Stomach smooth muscle (tissue), 2 donors: Measurements from ENCODE around the gene PSMB4.
A peak's percentile ranks its signal among the peaks of the same experiment; 100 is the strongest.
"Not testable (repeated sequence)": the region's sequence is repeated elsewhere in the genome, so short reads cannot be mapped to it uniquely, and the experiment has no call there.

Source experiments
- H3K27ac ChIP-seq: one replicate; pipeline ENCODE4 v1.7.0; 2013; ENCODE audit warnings: mild to moderate bottlenecking, low read length, inconsistent platforms
- H3K27me3 ChIP-seq, 2 donors: one replicate each; pipeline ENCODE4 v1.7.0; 2013; ENCODE audit warnings: low read length in 2 of 2; ENCODE audit not compliant: insufficient read depth in 2 of 2, control insufficient read depth in 1 of 2
- H3K36me3 ChIP-seq, 2 donors: one replicate each; pipeline ENCODE4 v1.7.0; 2013; ENCODE audit warnings: low read length in 2 of 2; ENCODE audit not compliant: control insufficient read depth in 2 of 2, insufficient read depth in 2 of 2
- H3K4me1 ChIP-seq: one replicate; pipeline ENCODE4 v1.7.0; 2013; ENCODE audit warnings: low read length; ENCODE audit not compliant: control insufficient read depth, insufficient read depth
- H3K4me3 ChIP-seq, 2 donors: one replicate each; pipeline ENCODE4 v1.7.0; 2013; ENCODE audit warnings: low read length in 2 of 2
- H3K9ac ChIP-seq, 2 donors: one replicate each; pipeline ENCODE4 v1.7.0; 2013; ENCODE audit warnings: low read length in 2 of 2, mild to moderate bottlenecking in 1 of 2
- H3K9me3 ChIP-seq, 2 donors: one replicate each; pipeline ENCODE4 v1.7.0; 2013; ENCODE audit warnings: low read length in 2 of 2; ENCODE audit not compliant: control insufficient read depth in 2 of 2
- donor health status: healthy.
- donor health status: Pancreatic carcinoma.

PSMB4 gene

DNA sequence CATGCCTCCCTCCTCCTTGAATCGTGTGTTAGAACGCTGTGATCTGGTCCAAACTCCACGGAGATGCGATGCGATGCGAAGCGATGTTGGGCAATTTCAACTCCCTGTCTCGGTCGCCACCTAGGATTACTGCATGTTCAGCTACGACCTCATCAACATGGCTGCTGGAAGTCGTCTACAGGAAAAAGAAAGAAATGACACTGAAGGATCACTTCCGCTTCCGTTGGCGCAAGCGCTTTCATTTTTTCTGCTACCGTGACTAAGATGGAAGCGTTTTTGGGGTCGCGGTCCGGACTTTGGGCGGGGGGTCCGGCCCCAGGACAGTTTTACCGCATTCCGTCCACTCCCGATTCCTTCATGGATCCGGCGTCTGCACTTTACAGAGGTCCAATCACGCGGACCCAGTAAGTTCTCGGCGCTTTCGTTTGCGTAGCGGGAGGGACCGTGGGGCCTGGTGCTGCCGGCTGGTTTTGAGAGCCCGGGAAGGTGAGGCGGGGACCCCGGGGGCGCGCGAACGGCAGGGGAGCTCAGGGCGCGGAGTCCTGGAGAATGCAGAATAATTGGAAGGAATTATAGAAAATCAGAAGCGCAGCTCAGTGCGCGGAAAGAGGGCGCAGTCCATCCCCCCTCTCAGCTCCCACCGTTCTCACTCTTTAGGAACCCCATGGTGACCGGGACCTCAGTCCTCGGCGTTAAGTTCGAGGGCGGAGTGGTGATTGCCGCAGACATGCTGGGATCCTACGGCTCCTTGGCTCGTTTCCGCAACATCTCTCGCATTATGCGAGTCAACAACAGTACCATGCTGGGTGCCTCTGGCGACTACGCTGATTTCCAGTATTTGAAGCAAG, at the start of gene PSMB4:
Gene PSMB4, plus strand, starts transcription at position 250 of the 848 bp plus-strand sequence. Its CDS starts 15 bp downstream, at position 265.
- peaks cover 14% of the 10 kb centered on the region for H3K4me1 ChIP-seq
- no peaks in the 10 kb centered on the region for H3K9me3 ChIP-seq

GRCh38 chr1:151350323-151350722, 49.0 kb upstream of the PSMB4 start:
- not testable (repeated sequence) for H3K27ac ChIP-seq, H3K4me3 ChIP-seq

More for the DNA sequence above, at the start of gene PSMB4:
- Histone ChIP-seq H3K9ac (peak within 1 kb of the TSS; percentile 98), H3K27me3 (no peaks in the 10 kb centered on the region), H3K27ac (peak within 1 kb of the TSS; percentile 92), H3K4me3 (peak within 1 kb of the TSS; percentile 93 to 99), H3K36me3 (peaks cover 26 to 32% of the 10 kb centered on the region in 2 donors)

DNA sequence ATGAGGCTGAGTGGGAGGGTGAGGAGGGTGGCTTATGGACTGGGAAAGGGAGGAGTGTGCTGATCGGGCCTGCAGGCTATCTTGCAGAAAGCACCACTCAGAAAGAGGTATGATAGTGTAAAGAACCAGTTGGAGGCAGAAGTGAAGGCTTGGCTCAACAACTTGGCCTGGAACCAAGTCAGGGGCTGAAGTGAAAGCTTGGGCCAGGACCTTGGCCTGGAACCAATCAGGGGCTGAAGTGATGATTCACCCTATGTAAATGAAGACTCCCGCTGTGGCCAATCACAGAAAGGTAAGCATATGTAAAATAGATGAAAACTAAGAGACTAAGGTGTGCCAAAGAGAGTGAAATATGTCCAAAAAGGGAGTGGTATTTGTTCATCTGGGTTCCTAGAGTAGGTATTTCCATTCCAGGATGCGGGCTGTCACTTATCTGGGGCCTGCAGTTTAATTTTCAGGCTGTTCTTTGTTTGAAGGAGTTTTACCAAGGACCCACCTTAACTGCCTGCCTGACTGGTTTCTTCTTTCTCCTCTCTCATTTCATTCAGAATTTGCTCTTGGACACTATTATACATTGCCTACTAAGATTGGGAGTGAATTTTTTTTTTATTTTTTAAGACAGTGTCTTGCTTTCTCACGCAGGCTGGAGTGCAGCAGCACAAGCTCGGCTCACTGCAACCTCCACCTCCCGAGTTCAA, 47.2 kb upstream of the PSMB4 start:
- no peak overlapping the region for H3K27ac ChIP-seq
- no peak overlapping the region for H3K4me3 ChIP-seq
- H3K4me1 ChIP-seq: peaks cover 7% of the 10 kb centered on the region
- H3K9me3 ChIP-seq: no peaks in the 10 kb centered on the region
- no peaks in the 10 kb centered on the region for H3K27me3 ChIP-seq
- no peaks in the 10 kb centered on the region for H3K36me3 ChIP-seq
- H3K9ac ChIP-seq: no peak overlapping the region

More at GRCh38 chr1:151350323-151350722, 49.0 kb upstream of the PSMB4 start:
- H3K9me3 ChIP-seq, H3K27me3 ChIP-seq, H3K9ac ChIP-seq, H3K36me3 ChIP-seq: not testable (repeated sequence)
- H3K4me1 ChIP-seq: peaks cover 16% of the 10 kb centered on the region

DNA sequence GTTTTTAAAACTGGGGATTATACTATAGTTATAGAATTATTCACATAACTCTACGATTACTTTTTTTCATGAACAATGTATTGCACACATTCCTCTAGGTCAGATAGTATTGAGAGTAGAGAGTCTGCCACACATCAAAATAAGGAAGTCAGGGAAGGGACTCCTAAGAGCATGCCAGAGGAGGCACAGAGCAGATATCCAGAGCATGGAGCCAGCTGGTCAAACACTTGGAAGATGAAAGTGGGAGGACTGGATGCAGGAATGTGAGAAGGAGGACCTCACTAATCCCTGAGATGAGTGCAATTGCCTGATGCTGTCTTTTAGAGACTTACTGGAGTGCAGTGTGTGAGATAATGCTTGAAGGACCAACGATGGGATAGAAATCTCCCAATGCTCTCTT, 42.7 kb upstream of the PSMB4 start:
- Histone ChIP-seq H3K27ac (no peak overlapping the region), H3K36me3 (no peaks in the 10 kb centered on the region), H3K9me3 (no peaks in the 10 kb centered on the region), H3K4me3 (no peak overlapping the region), H3K4me1 (no peaks in the 10 kb centered on the region), H3K9ac (no peak overlapping the region), H3K27me3 (no peaks in the 10 kb centered on the region)

- Histone ChIP-seq H3K9me3 (peaks cover 0 to 5% of the 10 kb centered on the region in 2 donors), H3K4me1 (no peaks in the 10 kb centered on the region), H3K4me3 (no peak overlapping the region), H3K36me3 (peaks cover 23 to 26% of the 10 kb centered on the region in 2 donors), H3K9ac (no peak overlapping the region), H3K27ac (no peak overlapping the region), H3K27me3 (no peaks in the 10 kb centered on the region)
These were observed 37.5 kb upstream of the PSMB4 start for GRCh38 chr1:151361883-151362282.

GRCh38 chr1:151362308-151363155, 36.8 kb upstream of the PSMB4 start:
- H3K27me3 ChIP-seq: no peaks in the 10 kb centered on the region
- peaks cover 24 to 28% of the 10 kb centered on the region in 2 donors for H3K36me3 ChIP-seq
- H3K9ac ChIP-seq: no peak overlapping the region
- no peak overlapping the region for H3K4me3 ChIP-seq
- H3K4me1 ChIP-seq: no peaks in the 10 kb centered on the region
- H3K27ac ChIP-seq: no peak overlapping the region
- H3K9me3 ChIP-seq: peaks cover 0 to 5% of the 10 kb centered on the region in 2 donors

DNA sequence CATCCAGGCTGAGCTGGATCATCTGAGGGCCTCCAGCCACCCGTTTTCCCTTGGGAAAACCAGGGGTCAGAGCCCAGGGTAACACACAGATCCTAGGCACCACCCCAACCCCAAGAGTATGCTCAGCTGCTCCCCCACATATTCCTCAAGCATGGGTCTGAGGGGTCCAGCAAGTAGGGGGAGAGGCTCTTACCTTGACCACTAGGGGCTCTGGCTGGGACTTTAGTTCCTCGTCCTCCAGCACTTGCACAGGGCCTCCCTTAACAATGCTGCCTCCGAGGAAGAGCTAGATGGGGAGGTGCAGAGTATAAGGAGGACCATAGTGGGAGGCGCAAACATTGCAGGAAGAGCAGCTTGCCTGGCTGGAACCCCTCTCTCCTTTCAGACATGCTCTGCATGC, 34.4 kb upstream of the PSMB4 start:
- H3K27me3 ChIP-seq: no peaks in the 10 kb centered on the region
- H3K36me3 ChIP-seq: peaks cover 35 to 41% of the 10 kb centered on the region in 2 donors
- H3K27ac ChIP-seq: no peak overlapping the region
- peaks cover 0 to 5% of the 10 kb centered on the region in 2 donors for H3K9me3 ChIP-seq
- H3K4me1 ChIP-seq: peaks cover 6% of the 10 kb centered on the region
- H3K9ac ChIP-seq: no peak overlapping the region
- no peak overlapping the region for H3K4me3 ChIP-seq

DNA sequence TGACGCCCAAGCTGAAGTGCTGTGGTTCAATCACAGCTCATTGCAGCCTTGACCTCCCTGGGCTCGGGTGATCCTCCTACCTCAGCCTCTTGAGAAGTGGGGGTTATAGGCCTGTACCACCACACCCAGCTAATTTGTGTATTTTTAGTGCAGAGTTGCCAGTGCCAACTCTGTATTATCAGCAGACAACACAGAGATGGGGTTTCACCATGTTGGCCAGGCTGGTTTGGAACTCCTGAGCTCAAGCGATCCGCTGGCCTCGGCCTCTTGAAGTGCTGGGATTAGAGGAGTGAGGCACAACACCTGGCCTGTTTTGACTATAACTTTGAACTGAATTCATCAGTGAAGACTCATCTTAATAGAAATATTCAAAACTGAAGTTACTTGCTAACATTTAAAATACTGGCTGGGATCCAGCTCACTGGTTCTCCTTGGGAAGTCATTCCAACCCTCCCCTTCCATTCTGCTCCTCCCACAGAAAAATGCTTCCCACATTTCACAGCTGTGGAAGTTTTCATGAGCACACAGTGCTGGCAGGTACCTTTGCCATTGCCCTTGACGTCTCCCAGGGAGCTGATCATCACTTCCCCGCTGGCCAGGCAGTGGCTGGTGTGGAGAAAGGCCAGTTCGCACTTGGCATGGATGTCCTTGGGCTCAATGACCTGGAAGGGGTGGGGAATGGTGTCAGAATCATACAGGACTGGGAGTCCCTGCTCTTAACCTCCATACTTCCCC, 31.5 kb upstream of the PSMB4 start:
- H3K9ac ChIP-seq: no peak overlapping the region
- H3K4me1 ChIP-seq: peaks cover 31% of the 10 kb centered on the region
- no peaks in the 10 kb centered on the region for H3K9me3 ChIP-seq
- H3K36me3 ChIP-seq: peaks cover 35 to 36% of the 10 kb centered on the region in 2 donors
- no peaks in the 10 kb centered on the region for H3K27me3 ChIP-seq
- no peak overlapping the region for H3K27ac ChIP-seq
- H3K4me3 ChIP-seq: no peak overlapping the region

GRCh38 chr1:151368393-151369301, 30.7 kb upstream of the PSMB4 start:
- Histone ChIP-seq H3K9me3 (no peaks in the 10 kb centered on the region), H3K36me3 (peaks cover 35 to 36% of the 10 kb centered on the region in 2 donors), H3K4me3 (no peak overlapping the region), H3K27me3 (no peaks in the 10 kb centered on the region), H3K4me1 (peaks cover 34% of the 10 kb centered on the region), H3K9ac (no peak overlapping the region), H3K27ac (no peak overlapping the region)
